Peyer's patch (tissue), 4 donors: Measurements from ENCODE around the gene ITPRID1.

Experiments used
- CTCF ChIP-seq, 6 experiments: fragments of 450-650 bp in 4 of 6; fragments of 200-600 bp in 2 of 6; sonication (generic) in 1 of 6; IDR thresholded peaks; one replicate each; pipeline ENCODE4 v1.5.1; 2017 to 2019; ENCODE audit warnings: antibody characterized with exemption in 6 of 6, mild to moderate bottlenecking in 3 of 6, moderate library complexity in 1 of 6
- POLR2A ChIP-seq, 2 donors: fragments of 450-650 bp; IDR thresholded peaks; one replicate each; pipeline ENCODE4 v1.5.1; 2017; ENCODE audit warnings: antibody characterized with exemption in 2 of 2, mild to moderate bottlenecking in 2 of 2, moderate library complexity in 2 of 2

GRCh38 chr7:31705377-31705776, 191.5 kb downstream of the ITPRID1 start:
- no peak for TF ChIP-seq CTCF (IDR thresholded peaks at IDR 0.05)
- TF ChIP-seq POLR2A (IDR thresholded peaks at IDR 0.05): no peak
